H1 (cell line): ENCODE data around the gene NCOA1. TPM values are rescaled to one million over a fixed set of nuclear protein-coding genes. Genes with fewer than 3 reads are reported as not detected.

Experiments used
- CTCF ChIA-PET: fragments of 300-600 bp; sonication (Branson Sonifier 250); formaldehyde crosslinking; loops from one replicate; lab custom pipeline; 2021; ENCODE audit not compliant: partially characterized antibody; lab: Charles Lee
- POLR2A ChIA-PET: fragments of 300-600 bp; sonication (Branson Sonifier 250); formaldehyde crosslinking; loops from one replicate; lab custom pipeline; 2021; ENCODE audit warnings: inconsistent platforms; ENCODE audit not compliant: partially characterized antibody; lab: Charles Lee
- DNase-seq, 2 experiments: peaks; one replicate each; pipeline versions ENCODE4 v3.0.0 to v3.0.0-alpha.2; 2010 to 2022; ENCODE audit warnings: low spot score in 2 of 2, low read depth in 1 of 2, mixed read lengths in 1 of 2
- FAIRE-seq: peaks from 2 replicates; lab custom pipeline; 2011; peaks lifted over from hg19 to GRCh38; lab: Jason Lieb, UNC
- H2AFZ ChIP-seq: 2 replicates; pipeline ENCODE4 v1.8.1; 2012; ENCODE audit warnings: low read length, inconsistent platforms
- H2AK5ac ChIP-seq: 2 replicates; pipeline ENCODE4 v1.6.1; 2013; ENCODE audit warnings: low read depth, low read length
- H2BK120ac ChIP-seq: replicated peaks from 2 replicates; pipeline ENCODE3; 2013; ENCODE audit warnings: low read depth, low read length, inconsistent platforms
- H2BK12ac ChIP-seq: 2 replicates; pipeline ENCODE4 v1.6.1; 2013; ENCODE audit warnings: low read depth, low read length
- H2BK15ac ChIP-seq: 2 replicates; pipeline ENCODE4 v1.6.1; 2013; ENCODE audit warnings: low read length
- H2BK20ac ChIP-seq: 2 replicates; pipeline ENCODE4 v1.6.1; 2013; ENCODE audit warnings: low read length
- H2BK5ac ChIP-seq: 2 replicates; pipeline ENCODE4 v1.6.1; 2013; ENCODE audit warnings: low read depth, low read length
- H3K14ac ChIP-seq: 2 replicates; pipeline ENCODE4 v1.6.1; 2013; ENCODE audit warnings: inconsistent platforms; ENCODE audit not compliant: insufficient read length
- H3K18ac ChIP-seq: 2 replicates; pipeline ENCODE4 v1.6.1; 2013; ENCODE audit warnings: low read length; ENCODE audit errors: extremely low read depth
- H3K23ac ChIP-seq: 2 replicates; pipeline ENCODE4 v1.6.1; 2013; ENCODE audit warnings: inconsistent platforms; ENCODE audit not compliant: insufficient read length
- H3K23me2 ChIP-seq: 2 replicates; pipeline ENCODE4 v1.6.1; 2013; ENCODE audit warnings: low read depth, low read length
- H3K27ac ChIP-seq: 2 replicates; pipeline ENCODE4 v1.6.1; 2011; ENCODE audit warnings: low read depth, low read length, inconsistent platforms
- H3K27me3 ChIP-seq, 4 experiments: replicated peaks in 1 of 4; 1 replicate in 1 of 4; 2 replicates in 3 of 4; pipeline versions ENCODE4 v1.6.1 to v1.8.1; 2011 to 2013; ENCODE audit warnings: low read length in 3 of 4, mild to moderate bottlenecking in 3 of 4, inconsistent platforms in 2 of 4, mixed read lengths in 2 of 4, moderate library complexity in 1 of 4; ENCODE audit not compliant: control insufficient read depth in 3 of 4, insufficient read depth in 3 of 4; ENCODE audit errors: extremely low read depth in 1 of 4
- H3K36me3 ChIP-seq, 4 experiments: 2 replicates each; pipeline versions ENCODE4 v1.6.1 to v1.8.1; 2011 to 2013; ENCODE audit warnings: mild to moderate bottlenecking in 4 of 4, low read length in 3 of 4, moderate library complexity in 2 of 4, control low read depth in 1 of 4, inconsistent platforms in 1 of 4; ENCODE audit not compliant: insufficient read depth in 4 of 4, control insufficient read depth in 2 of 4
- H3K4ac ChIP-seq: replicated peaks from 2 replicates; pipeline ENCODE3; 2013; ENCODE audit warnings: low read length, low read depth, mixed read lengths, inconsistent platforms; ENCODE audit not compliant: insufficient read length
- H3K4me1 ChIP-seq, 4 experiments: replicated peaks in 1 of 4; 1 replicate in 1 of 4; 2 replicates in 3 of 4; pipeline versions ENCODE4 v1.6.1 to v1.8.1; 2011 to 2013; ENCODE audit warnings: low read length in 3 of 4, inconsistent platforms in 2 of 4, mixed read lengths in 1 of 4; ENCODE audit not compliant: insufficient read depth in 4 of 4, control insufficient read depth in 3 of 4
- H3K4me2 ChIP-seq, 2 experiments: 2 replicates each; pipeline versions ENCODE4 v1.6.1 to v1.8.1; 2011 to 2013; ENCODE audit warnings: low read depth in 2 of 2, low read length in 2 of 2, control low read depth in 1 of 2, inconsistent platforms in 1 of 2, mild to moderate bottlenecking in 1 of 2; ENCODE audit not compliant: insufficient read depth in 1 of 2
- H3K4me3 ChIP-seq, 4 experiments: fragments of 200-600, 300-600 bp in 1 of 4; sonication (generic), shearing (Covaris generic), sonication (Bioruptor Twin) in 1 of 4; 2 replicates each; pipeline versions ENCODE4 v1.5.1 to v1.8.1; 2011 to 2016; ENCODE audit warnings: low read length in 4 of 4, low read depth in 3 of 4, control low read depth in 2 of 4, inconsistent platforms in 2 of 4, mild to moderate bottlenecking in 2 of 4, mixed read lengths in 1 of 4, moderate library complexity in 1 of 4; ENCODE audit not compliant: insufficient read depth in 2 of 4; ENCODE audit errors: extremely low read depth in 1 of 4
- H3K56ac ChIP-seq: replicated peaks from 2 replicates; pipeline ENCODE3; 2013; ENCODE audit warnings: low read depth, mild to moderate bottlenecking, mixed read lengths, low read length, inconsistent platforms; ENCODE audit not compliant: insufficient read length
- H3K79me1 ChIP-seq: 2 replicates; pipeline ENCODE4 v1.6.1; 2013; ENCODE audit warnings: low read depth, low read length, control low read depth
- H3K79me2 ChIP-seq, 2 experiments: 2 replicates each; pipeline versions ENCODE4 v1.6.1 to v1.8.1; 2012 to 2013; ENCODE audit warnings: low read length in 2 of 2, mild to moderate bottlenecking in 2 of 2, inconsistent platforms in 1 of 2; ENCODE audit not compliant: insufficient read depth in 2 of 2, control insufficient read depth in 1 of 2
- H3K9ac ChIP-seq, 4 experiments: replicated peaks in 1 of 4; 1 replicate in 1 of 4; 2 replicates in 3 of 4; pipeline versions ENCODE4 v1.6.1 to v1.8.1; 2011 to 2013; ENCODE audit warnings: low read depth in 3 of 4, low read length in 3 of 4, control low read depth in 2 of 4, mild to moderate bottlenecking in 2 of 4, moderate library complexity in 2 of 4, inconsistent platforms in 1 of 4; ENCODE audit errors: extremely low read depth in 1 of 4
- H3K9me3 ChIP-seq, 2 experiments: 2 replicates each; pipeline versions ENCODE4 v1.6.1 to v1.8.1; 2012 to 2013; ENCODE audit warnings: mild to moderate bottlenecking in 2 of 2, moderate library complexity in 2 of 2, control low read depth in 1 of 2, inconsistent platforms in 1 of 2, low read depth in 1 of 2, low read length in 1 of 2, mixed read lengths in 1 of 2; ENCODE audit not compliant: insufficient read depth in 2 of 2
- H4K20me1 ChIP-seq, 2 experiments: replicated peaks in 1 of 2; 2 replicates each; pipeline versions ENCODE3 to v1.8.1; 2011 to 2013; ENCODE audit warnings: inconsistent platforms in 2 of 2, low read length in 2 of 2, mild to moderate bottlenecking in 1 of 2; ENCODE audit not compliant: insufficient read depth in 2 of 2, control insufficient read depth in 1 of 2
- H4K5ac ChIP-seq: 2 replicates; pipeline ENCODE4 v1.6.1; 2013; ENCODE audit warnings: low read length, low read depth, mixed read lengths, inconsistent platforms; ENCODE audit not compliant: insufficient read length
- H4K8ac ChIP-seq: 2 replicates; pipeline ENCODE4 v1.8.0; 2013; ENCODE audit warnings: mild to moderate bottlenecking, moderate library complexity, low read length, inconsistent platforms; ENCODE audit not compliant: insufficient read depth; ENCODE audit errors: extremely low read depth
- H4K91ac ChIP-seq: replicated peaks from 2 replicates; pipeline ENCODE3; 2013; ENCODE audit warnings: low read length, mixed read lengths, inconsistent platforms; ENCODE audit not compliant: insufficient read length
- BACH1 ChIP-seq: IDR thresholded peaks from 2 replicates; pipeline ENCODE4 v1.6.1; 2012; ENCODE audit warnings: low read length, improper control_type of control experiment
- CHD1 ChIP-seq: IDR thresholded peaks from 2 replicates; pipeline ENCODE4 v1.6.1; 2012; ENCODE audit warnings: low read depth, low read length, improper control_type of control experiment
- CHD2 ChIP-seq: IDR thresholded peaks from 2 replicates; pipeline ENCODE4 v1.6.1; 2012; ENCODE audit warnings: low read length, improper control_type of control experiment
- CTCF ChIP-seq, 3 experiments: IDR thresholded peaks; 1 replicate in 2 of 3; 2 replicates in 1 of 3; pipeline versions ENCODE4 v1.5.1 to v1.6.1; 2011; ENCODE audit warnings: low read length in 3 of 3, mild to moderate bottlenecking in 3 of 3, inconsistent platforms in 2 of 3, low read depth in 1 of 3, moderate library complexity in 1 of 3; ENCODE audit not compliant: insufficient read depth in 1 of 3; ENCODE audit errors: control extremely low read depth in 1 of 3
- JUND ChIP-seq: IDR thresholded peaks from 2 replicates; pipeline ENCODE4 v1.6.1; 2011; ENCODE audit warnings: mild to moderate bottlenecking, improper control_type of control experiment, low read length
- RAD21 ChIP-seq, 2 experiments: IDR thresholded peaks in 1 of 2; conservative IDR thresholded peaks in 1 of 2; 2 replicates each; pipeline ENCODE4 v1.6.1; 2011; ENCODE audit warnings: low read depth in 2 of 2, low read length in 2 of 2, improper control_type of control experiment in 1 of 2, inconsistent platforms in 1 of 2, mild to moderate bottlenecking in 1 of 2, moderate library complexity in 1 of 2
- RBBP5 ChIP-seq: IDR thresholded peaks from 2 replicates; pipeline ENCODE4 v1.7.1; 2012; ENCODE audit warnings: low read depth, mild to moderate bottlenecking, inconsistent platforms, low read length, moderate library complexity, borderline replicate concordance
- RFX5 ChIP-seq: IDR thresholded peaks from 2 replicates; pipeline ENCODE4 v1.6.1; 2011; ENCODE audit warnings: low read depth, low read length, improper control_type of control experiment, borderline replicate concordance
- SRF ChIP-seq: IDR thresholded peaks from 2 replicates; pipeline ENCODE4 v1.6.1; 2011; ENCODE audit warnings: mild to moderate bottlenecking, low read depth, low read length, moderate library complexity
- TBP ChIP-seq: IDR thresholded peaks from 2 replicates; pipeline ENCODE4 v1.6.1; 2011; ENCODE audit warnings: low read depth, low read length, improper control_type of control experiment
- USF2 ChIP-seq: IDR thresholded peaks from 2 replicates; pipeline ENCODE4 v1.6.1; 2011; ENCODE audit warnings: low read length, improper control_type of control experiment
- WGBS, 2 experiments: shearing (Covaris generic) in 1 of 2; methylation state at CpG; one replicate each; pipeline versions ENCODE4 v1.1.6 to v1.1.7; 2013 to 2015; ENCODE audit warnings: low lambda C conversion rate in 2 of 2, mixed read lengths in 2 of 2, inconsistent platforms in 1 of 2, low coverage in 1 of 2, missing lambda C conversion rate in 1 of 2; ENCODE audit not compliant: insufficient replicate concordance in 2 of 2, insufficient coverage in 1 of 2, insufficient read length in 1 of 2; ENCODE audit errors: extremely low coverage in 1 of 2, missing lambda C conversion rate in 1 of 2; 5-methylcytosine and 5-hydroxymethylcytosine counted together
- polyA plus RNA-seq, 7 experiments: library from polyadenylated mRNA; depleted of rRNA in 3 of 7; stranded (reverse) in 5 of 7; unstranded in 2 of 7; fragments of >200 nt in 5 of 7; fragments of 200-250 nt in 2 of 7; gene quantifications; 1 replicate in 5 of 7; 2 replicates in 1 of 7; 4 replicates in 1 of 7; pipeline versions ENCODE4 v1.2.1 to v1.2.3, GENCODE V29; 2011 to 2013; ENCODE audit warnings: missing spikeins in 2 of 7, mixed read lengths in 2 of 7
- total RNA-seq: library from RNA; stranded (reverse); fragmentation: NEBNext Ultra II Directional; extraction: Animal tissue kit (Norgen Biotek cat#: 25700); gene quantifications from 2 replicates; pipeline ENCODE4 v1.2.1, GENCODE V29; 2021

The NCOA1 gene
- total and polyA plus RNA-seq, 2 of the 8 experiments (the other 6 are each of a cell fraction or from before 2014, with no cell fraction given), result 12.8 to 17.9 TPM

- H3K9me3 ChIP-seq, result no peaks in the 10 kb centered on the region
- H2BK20ac ChIP-seq, result no peak overlapping the region
- H2BK120ac ChIP-seq, result no peak overlapping the region
- POLR2A ChIA-PET, result no interaction called here
- H4K91ac ChIP-seq, result no peak overlapping the region
- H3K18ac ChIP-seq, result no peak overlapping the region
- H3K23me2 ChIP-seq, result no peaks in the 10 kb centered on the region
- H4K8ac ChIP-seq, result no peak overlapping the region
- DNase-seq (no peak), FAIRE-seq (no peak)
- H2BK5ac ChIP-seq, result no peak overlapping the region
- H3K79me1 ChIP-seq, result no peaks in the 10 kb centered on the region
- no peak overlapping the region for H3K27ac ChIP-seq
- no peaks in the 10 kb centered on the region for H3K79me2 ChIP-seq
- H3K4me2 ChIP-seq, result no peak overlapping the region
- WGBS, 2 experiments, result 91% methylated on average over 7 of the region's 7 CpGs; no CpG with 5 or more reads in 1 of the 2 experiments
- H3K9ac ChIP-seq, result no peak overlapping the region
- H4K5ac ChIP-seq, result no peak overlapping the region
- no peak overlapping the region for H3K56ac ChIP-seq
- H2AK5ac ChIP-seq, result no peak overlapping the region
- no peak overlapping the region for H2BK12ac ChIP-seq
- no peaks in the 10 kb centered on the region for H3K27me3 ChIP-seq
- no peak overlapping the region for H3K14ac ChIP-seq
- no peak overlapping the region for H3K23ac ChIP-seq
- H2AFZ ChIP-seq, result no peak overlapping the region
- H4K20me1 ChIP-seq, result peaks cover 0 to 2% of the 10 kb centered on the region in 2 experiments
- CTCF ChIA-PET, result no interaction called here
- no peak overlapping the region for H2BK15ac ChIP-seq
- H3K4ac ChIP-seq, result no peak overlapping the region
- H3K36me3 ChIP-seq, result no peaks in the 10 kb centered on the region
- H3K4me1 ChIP-seq, result no peaks in the 10 kb centered on the region
- H3K4me3 ChIP-seq, result no peak overlapping the region
- no peak for TF ChIP-seq RBBP5
- TF ChIP-seq CHD1, result no peak
- no peak for TF ChIP-seq JUND
- no peak for TF ChIP-seq CTCF (IDR thresholded peaks at IDR 0.05; ENCODE audit: control extremely low read depth in 1 of 3, insufficient read depth in 1 of 3, low read depth in 1 of 3, low read length in 3 of 3)
- TF ChIP-seq RAD21 (IDR thresholded peaks at IDR 0.05 in 1 of 2, conservative IDR thresholded peaks at IDR 0.05 in 1 of 2; ENCODE audit: low read depth in 2 of 2, low read length in 2 of 2), result no peak
- TF ChIP-seq SRF, result no peak
- no peak for TF ChIP-seq CHD2
- TF ChIP-seq USF2, result no peak
- TF ChIP-seq RFX5, result no peak
- TF ChIP-seq TBP, result no peak
- TF ChIP-seq BACH1, result no peak
Observed at GRCh38 chr2:24675338-24675737, 184.3 kb downstream of the NCOA1 start.
